GM12873 (cell line): ENCODE results near the gene CT47A7.
"Not testable (repeated sequence)": the region's sequence is repeated elsewhere in the genome, so short reads cannot be mapped to it uniquely, and the experiment has no call there.

Experiments used
- CTCF ChIP-seq: IDR thresholded peaks from 2 replicates; pipeline ENCODE4 v1.5.1; 2012; ENCODE audit warnings: low read depth, mild to moderate bottlenecking, moderate library complexity, low read length, control low read depth; ENCODE audit not compliant: insufficient read depth; ENCODE audit errors: missing control alignments

CT47A7 gene

GRCh38 chrX:120956500-120956899 is at the start of gene CT47A7:
CT47A7 (minus strand) TSS chrX:120956600; CDS start chrX:120956345, 255 bp downstream.
- TF ChIP-seq CTCF: not testable (repeated sequence)

DNA sequence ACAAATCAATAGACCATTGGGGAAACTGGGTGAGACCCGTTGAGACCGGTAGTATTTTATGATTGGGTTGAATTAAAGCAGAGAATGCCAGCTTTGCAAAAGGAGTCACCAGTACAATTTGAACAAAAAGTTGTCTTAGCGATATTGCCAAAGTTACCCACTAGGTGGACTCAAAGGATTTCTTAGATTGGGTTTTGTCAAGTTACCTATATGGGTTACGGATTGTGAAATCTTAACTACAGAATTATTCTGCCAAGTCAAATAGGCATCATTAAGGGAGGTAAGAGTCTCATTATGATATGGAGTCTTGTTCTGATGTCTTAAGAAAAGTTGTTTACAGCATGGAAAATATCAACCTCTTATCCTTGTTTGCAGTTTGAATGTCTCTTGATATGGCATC is 44.2 kb upstream of the CT47A7 start:
- TF ChIP-seq CTCF: peak; percentile 36

DNA sequence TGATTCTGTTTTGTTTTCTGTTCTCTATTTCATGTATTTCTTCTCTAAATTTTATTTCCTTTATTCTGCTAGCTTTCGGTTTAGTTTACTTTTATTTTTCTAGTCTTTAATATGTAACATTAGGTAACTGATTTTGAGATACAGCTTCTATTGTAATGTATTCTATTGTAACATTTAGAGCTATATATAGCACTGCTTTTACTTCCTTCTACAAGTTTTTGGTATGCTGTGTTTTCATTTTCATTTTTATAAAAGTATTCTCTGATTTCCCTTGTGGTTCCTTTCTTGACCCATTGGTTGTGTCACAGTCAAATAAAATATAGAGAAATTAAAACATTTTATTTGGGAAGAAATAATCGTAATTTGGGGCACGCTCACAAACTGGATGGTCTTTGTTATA is 43.0 kb upstream of the CT47A7 start:
- no peak for TF ChIP-seq CTCF

DNA sequence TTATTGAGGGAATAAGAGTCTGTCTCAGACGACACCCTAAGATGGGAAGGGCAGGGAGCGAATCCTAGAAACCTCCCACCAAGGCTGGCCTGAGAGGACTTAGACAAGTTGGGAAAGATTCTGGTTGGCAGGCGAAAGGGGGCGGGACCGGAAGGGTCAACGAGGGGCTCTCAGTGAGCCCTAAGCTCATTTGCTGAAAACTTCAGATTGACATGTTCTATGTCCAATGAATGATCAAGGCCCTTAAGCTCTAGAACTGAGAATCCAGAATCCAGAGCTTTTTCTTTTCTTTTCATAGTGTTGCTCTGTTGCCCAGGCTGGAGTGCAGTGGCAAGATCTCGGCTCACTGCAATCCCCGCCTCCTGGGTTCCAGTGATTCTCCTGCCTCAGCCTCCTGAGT is 29.3 kb upstream of the CT47A7 start, which contains the start of gene CT47A1:
TSS of gene CT47A1 (minus strand) at position 101 of the 400 bp plus-strand sequence. CDS start 231 bp downstream, outside the sequence.
- not testable (repeated sequence) for TF ChIP-seq CTCF
